Measurements from ENCODE around the gene ZBTB2. TPM values are rescaled to one million over a fixed set of nuclear protein-coding genes. Genes with fewer than 3 reads are reported as not detected.

The ZBTB2 gene
- total and polyA plus RNA-seq, 8 donors: 10.7 to 18.4 (median 15.7) TPM

- H3K4me1 ChIP-seq: peaks cover 6 to 27% of the 10 kb centered on the region in 2 donors
- H3K36me3 ChIP-seq: peaks cover 0 to 26% of the 10 kb centered on the region in 2 donors
- DNase-seq (no peak), ATAC-seq (no peak)
- intact Hi-C loops (cut with DNase I): no loop called here
- no peak overlapping the region for H3K4me3 ChIP-seq
- no peak overlapping the region for H3K27ac ChIP-seq
- TF ChIP-seq, protein P1, sequence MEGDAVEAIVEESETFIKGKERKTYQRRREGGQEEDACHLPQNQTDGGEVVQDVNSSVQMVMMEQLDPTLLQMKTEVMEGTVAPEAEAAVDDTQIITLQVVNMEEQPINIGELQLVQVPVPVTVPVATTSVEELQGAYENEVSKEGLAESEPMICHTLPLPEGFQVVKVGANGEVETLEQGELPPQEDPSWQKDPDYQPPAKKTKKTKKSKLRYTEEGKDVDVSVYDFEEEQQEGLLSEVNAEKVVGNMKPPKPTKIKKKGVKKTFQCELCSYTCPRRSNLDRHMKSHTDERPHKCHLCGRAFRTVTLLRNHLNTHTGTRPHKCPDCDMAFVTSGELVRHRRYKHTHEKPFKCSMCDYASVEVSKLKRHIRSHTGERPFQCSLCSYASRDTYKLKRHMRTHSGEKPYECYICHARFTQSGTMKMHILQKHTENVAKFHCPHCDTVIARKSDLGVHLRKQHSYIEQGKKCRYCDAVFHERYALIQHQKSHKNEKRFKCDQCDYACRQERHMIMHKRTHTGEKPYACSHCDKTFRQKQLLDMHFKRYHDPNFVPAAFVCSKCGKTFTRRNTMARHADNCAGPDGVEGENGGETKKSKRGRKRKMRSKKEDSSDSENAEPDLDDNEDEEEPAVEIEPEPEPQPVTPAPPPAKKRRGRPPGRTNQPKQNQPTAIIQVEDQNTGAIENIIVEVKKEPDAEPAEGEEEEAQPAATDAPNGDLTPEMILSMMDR (IDR thresholded peaks at IDR 0.05): no peak
- H3K9me3 ChIP-seq: no peaks in the 10 kb centered on the region
- no peaks in the 10 kb centered on the region for H3K27me3 ChIP-seq
These were observed 15.5 kb downstream of the ZBTB2 start for GRCh38 chr6:151375833-151376232.

DNA sequence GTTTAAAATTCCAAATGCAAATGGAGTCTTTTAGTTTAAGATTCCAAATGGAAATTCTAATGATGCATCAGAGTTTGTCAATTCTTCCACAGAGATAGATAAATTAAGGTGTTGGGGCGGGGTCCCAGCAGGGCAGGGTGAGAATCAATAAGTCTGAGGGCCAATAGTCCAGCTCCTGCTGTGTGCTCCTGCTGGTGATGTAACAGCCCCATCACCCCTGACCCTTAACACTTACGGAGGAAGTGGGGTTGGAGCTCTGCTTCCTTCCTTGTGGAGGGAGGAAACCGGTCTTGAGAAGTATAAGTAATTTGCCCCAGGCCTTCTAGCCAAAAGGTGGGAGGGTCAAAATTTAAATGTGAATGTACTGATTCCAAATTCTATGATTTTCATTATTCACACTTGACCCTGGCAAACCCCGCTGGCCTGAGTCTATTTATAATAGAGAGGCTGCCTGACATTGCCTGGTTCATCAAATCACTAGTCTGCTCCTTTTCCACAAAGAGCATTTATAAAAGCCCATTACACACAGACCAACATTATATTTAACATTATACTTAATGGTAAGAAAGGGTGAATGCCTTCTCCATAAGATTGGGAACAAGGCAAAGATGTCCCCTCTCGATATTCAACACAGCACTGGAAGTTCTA lies 17.2 kb downstream of the ZBTB2 start:
- H3K4me1 ChIP-seq: peaks cover 6 to 15% of the 10 kb centered on the region in 2 donors
- peaks cover 0 to 41% of the 10 kb centered on the region in 2 donors for H3K36me3 ChIP-seq
- H3K4me3 ChIP-seq: no peak overlapping the region
- intact Hi-C loops (cut with DNase I): no loop called here
- TF ChIP-seq, protein P1 (IDR thresholded peaks at IDR 0.05): no peak
- DNase-seq (no peak), ATAC-seq (peak; percentile 56)
- H3K9me3 ChIP-seq: no peaks in the 10 kb centered on the region
- H3K27ac ChIP-seq: peak overlapping the region in 1 of 2 donors; percentile 29
- H3K27me3 ChIP-seq: no peaks in the 10 kb centered on the region

DNA sequence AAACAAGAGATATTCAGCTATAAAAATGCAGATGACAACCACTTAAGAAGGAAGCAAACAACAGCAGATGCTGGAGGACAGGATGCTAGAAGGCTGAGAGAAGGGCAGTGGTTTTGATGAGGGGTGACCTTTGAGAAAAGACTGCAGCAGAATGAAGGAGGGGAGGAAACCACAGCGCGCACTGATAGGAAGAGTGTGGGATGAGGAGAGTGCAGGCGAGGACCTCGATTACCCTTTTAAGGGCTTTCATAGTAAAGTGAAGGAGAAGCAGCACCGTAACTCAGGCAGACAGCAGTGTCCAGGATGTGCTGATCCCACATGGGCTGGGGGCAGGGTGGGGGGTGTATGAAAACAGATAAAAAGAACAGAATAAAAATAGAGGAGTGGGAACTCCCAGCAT lies 19.2 kb downstream of the ZBTB2 start:
- Histone ChIP-seq H3K4me3 (no peak overlapping the region), H3K4me1 (peaks cover 6 to 15% of the 10 kb centered on the region in 2 donors), H3K9me3 (no peaks in the 10 kb centered on the region), H3K36me3 (peaks cover 0 to 53% of the 10 kb centered on the region in 2 donors), H3K27ac (no peak overlapping the region), H3K27me3 (no peaks in the 10 kb centered on the region)
- DNase-seq: no peak
- no peak for ATAC-seq
- TF ChIP-seq, protein P1 (IDR thresholded peaks at IDR 0.05): no peak
- intact Hi-C loops (cut with DNase I): no loop called here

- TF ChIP-seq, protein P1 (IDR thresholded peaks at IDR 0.05): no peak
- DNase-seq: peak in 1 of 4 donors; percentile 26
- H3K9me3 ChIP-seq: no peaks in the 10 kb centered on the region
- intact Hi-C loops (cut with DNase I): no loop called here
- no peaks in the 10 kb centered on the region for H3K27me3 ChIP-seq
- H3K4me3 ChIP-seq: no peak overlapping the region
- no peak for ATAC-seq
- peaks cover 6 to 15% of the 10 kb centered on the region in 2 donors for H3K4me1 ChIP-seq
- H3K27ac ChIP-seq: no peak overlapping the region
- H3K36me3 ChIP-seq: peaks cover 0 to 65% of the 10 kb centered on the region in 2 donors
These were observed 20.8 kb downstream of the ZBTB2 start for GRCh38 chr6:151370509-151371078.

DNA sequence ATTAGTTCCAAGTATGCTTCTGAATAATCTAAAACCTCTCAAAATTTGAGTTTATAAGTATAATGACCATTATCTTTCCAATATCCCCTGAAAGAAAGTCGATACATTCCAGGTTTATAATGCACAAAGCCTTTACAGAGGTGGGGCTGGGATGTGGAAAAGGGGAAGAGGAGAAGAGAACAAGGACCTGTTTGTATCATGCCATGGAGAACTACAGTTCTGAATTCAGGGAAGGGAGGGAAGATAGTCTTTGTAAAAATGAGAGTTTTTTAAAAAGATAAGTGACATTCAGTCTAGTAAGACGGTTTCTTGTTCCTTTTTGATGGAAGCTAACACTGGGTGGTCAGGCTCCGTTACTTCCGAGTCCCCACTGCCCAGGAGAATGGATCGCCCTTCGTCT lies 26.1 kb downstream of the ZBTB2 start:
- Histone ChIP-seq H3K36me3 (peaks cover 0 to 68% of the 10 kb centered on the region in 2 donors), H3K4me1 (no peaks in the 10 kb centered on the region), H3K9me3 (no peaks in the 10 kb centered on the region), H3K4me3 (no peak overlapping the region), H3K27ac (no peak overlapping the region), H3K27me3 (no peaks in the 10 kb centered on the region)
- intact Hi-C loops (cut with DNase I): no loop called here
- no peak for ATAC-seq
- TF ChIP-seq, protein P1 (IDR thresholded peaks at IDR 0.05): no peak
- no peak for DNase-seq
